Measurements from ENCODE around the gene MGST2. TPM values are rescaled to one million over a fixed set of nuclear protein-coding genes. Genes with fewer than 3 reads are reported as not detected.
"Not testable (repeated sequence)": the region's sequence is repeated elsewhere in the genome, so short reads cannot be mapped to it uniquely, and the experiment has no call there.

The MGST2 gene
- total RNA-seq, 8 experiments from 2014 or later: 4.9 to 44.0 (median 9.1) TPM

DNA sequence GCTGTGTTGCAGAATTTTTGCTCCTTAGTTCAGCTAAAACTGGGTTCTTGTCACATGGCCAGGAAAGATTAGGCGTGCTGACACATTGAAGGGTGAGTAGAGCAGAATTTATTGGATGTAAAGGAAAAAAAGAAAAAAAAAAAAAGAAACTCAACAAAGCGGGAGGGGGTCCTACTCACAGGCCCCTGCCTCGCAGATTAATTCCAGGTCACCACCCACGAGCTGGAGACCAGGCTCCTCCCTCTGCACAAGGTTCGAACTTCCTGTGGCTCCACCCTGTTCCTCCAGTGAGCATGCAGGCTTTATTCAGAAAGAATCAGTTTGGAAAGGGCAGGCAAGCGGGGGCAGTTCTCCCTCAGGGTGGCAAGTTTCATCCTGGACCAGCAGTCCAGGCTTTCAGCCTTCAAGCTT is 17.1 kb downstream of the MGST2 start:
- in situ Hi-C loops (cut with MboI; ENCODE audit: low pct_unique_long_range_greater_than_20kb in 2 of 9, low sequenced_read_pairs in 9 of 9, unreplicated experiment in 9 of 9): no loop called here
- ATAC-seq (replicated peaks in 6 of 8): peak; percentile 29 to 94 (median 84)
- no peak overlapping the region for H3K27ac ChIP-seq
- peaks cover 12 to 13% of the 10 kb centered on the region in 2 donors for H3K4me1 ChIP-seq (replicated peaks in 1 of 2)
- H3K4me3 ChIP-seq: no peak overlapping the region
- WGBS, 10 experiments: 13 to 73% (median 53%) methylated on average over 1 to 5 of the region's 6 CpGs; no CpG with 5 or more reads in 1 of the 10 experiments

GRCh38 chr4:139684351-139684750 is 18.7 kb downstream of the MGST2 start:
- Histone ChIP-seq H3K4me1 (replicated peaks in 1 of 2) (peaks cover 12 to 13% of the 10 kb centered on the region in 2 donors), H3K4me3 (no peak overlapping the region), H3K27ac (no peak overlapping the region)
- 40 to 100% (median 88%) methylated on average over 1 of the region's 1 CpG; no CpG with 5 or more reads in 4 of the 10 experiments for WGBS, 10 experiments
- peak in 1 of 8 experiments; percentile 32 for ATAC-seq (replicated peaks in 6 of 8)
- in situ Hi-C loops (cut with MboI; ENCODE audit: low pct_unique_long_range_greater_than_20kb in 2 of 9, low sequenced_read_pairs in 9 of 9, unreplicated experiment in 9 of 9): no loop called here

- WGBS, 10 experiments: 93 to 100% (median 95%) methylated on average over 1 to 3 of the region's 5 CpGs; no CpG with 5 or more reads in 5 of the 10 experiments
- H3K4me1 ChIP-seq (replicated peaks in 1 of 2): peaks cover 12 to 13% of the 10 kb centered on the region in 2 donors
- no peak overlapping the region for H3K27ac ChIP-seq
- no peak overlapping the region for H3K4me3 ChIP-seq
- in situ Hi-C loops (cut with MboI; ENCODE audit: low pct_unique_long_range_greater_than_20kb in 2 of 9, low sequenced_read_pairs in 9 of 9, unreplicated experiment in 9 of 9): no loop called here
- ATAC-seq (replicated peaks in 6 of 8): no peak
Measured at GRCh38 chr4:139685180-139685579, 19.6 kb downstream of the MGST2 start.

GRCh38 chr4:139686130-139686529 is 20.5 kb downstream of the MGST2 start:
- ATAC-seq (replicated peaks in 6 of 8): no peak
- WGBS, 10 experiments: 50 to 86% (median 67%) methylated on average over 1 of the region's 1 CpG; no CpG with 5 or more reads in 3 of the 10 experiments
- in situ Hi-C loops (cut with MboI; ENCODE audit: low pct_unique_long_range_greater_than_20kb in 2 of 9, low sequenced_read_pairs in 9 of 9, unreplicated experiment in 9 of 9): no loop called here

GRCh38 chr4:139686988-139687387 is 21.4 kb downstream of the MGST2 start:
- no peak overlapping the region for H3K27ac ChIP-seq
- in situ Hi-C loops (cut with MboI; ENCODE audit: low pct_unique_long_range_greater_than_20kb in 2 of 9, low sequenced_read_pairs in 9 of 9, unreplicated experiment in 9 of 9): no loop called here

More at GRCh38 chr4:139686130-139686529, 20.5 kb downstream of the MGST2 start:
- Histone ChIP-seq H3K4me3 (no peak overlapping the region), H3K4me1 (replicated peaks in 1 of 2) (peaks cover 12 to 13% of the 10 kb centered on the region in 2 donors), H3K27ac (no peak overlapping the region)

GRCh38 chr4:139689093-139689722 is 23.6 kb downstream of the MGST2 start:
- Histone ChIP-seq H3K4me1 (replicated peaks in 1 of 2) (no peaks in the 10 kb centered on the region), H3K4me3 (no peak overlapping the region), H3K27ac (no peak overlapping the region)
- WGBS, 10 experiments: 55 to 100% (median 72%) methylated on average over 2 to 5 of the region's 6 CpGs; no CpG with 5 or more reads in 3 of the 10 experiments
- ATAC-seq (replicated peaks in 6 of 8): peak in 2 of 8 experiments; percentile 24 to 27
- in situ Hi-C loops (cut with MboI; ENCODE audit: low pct_unique_long_range_greater_than_20kb in 2 of 9, low sequenced_read_pairs in 9 of 9, unreplicated experiment in 9 of 9): no loop called here

More at GRCh38 chr4:139686988-139687387, 21.4 kb downstream of the MGST2 start:
- ATAC-seq (replicated peaks in 6 of 8): no peak
- WGBS, 10 experiments: 92 to 100% (median 100%) methylated on average over 1 to 3 of the region's 3 CpGs; no CpG with 5 or more reads in 3 of the 10 experiments
- no peak overlapping the region for H3K4me3 ChIP-seq
- H3K4me1 ChIP-seq (replicated peaks in 1 of 2): peaks cover 12 to 13% of the 10 kb centered on the region in 2 donors

DNA sequence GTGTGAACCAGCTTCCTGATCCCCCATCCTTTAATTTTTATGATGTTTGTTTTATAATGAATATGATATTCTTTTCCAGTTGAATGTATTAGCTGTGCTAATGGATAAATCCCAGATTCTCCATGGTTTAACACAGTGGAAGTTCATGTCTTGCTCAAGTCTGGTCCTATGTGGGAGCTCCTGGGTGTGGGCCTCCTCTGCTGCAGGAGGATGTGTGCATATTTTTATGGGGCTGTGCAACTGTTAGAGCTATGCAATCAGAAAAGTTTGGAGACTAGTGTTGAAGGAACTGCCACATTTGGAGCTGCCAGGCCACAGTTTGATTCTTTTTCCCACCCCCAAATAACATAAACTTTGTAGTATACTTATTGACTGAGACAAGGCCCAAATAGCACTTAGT is 24.8 kb downstream of the MGST2 start:
- Histone ChIP-seq H3K4me3 (no peak overlapping the region), H3K27ac (no peak overlapping the region)
- ATAC-seq (replicated peaks in 6 of 8): peak in 3 of 8 experiments; percentile 49 to 93 (median 83)

GRCh38 chr4:139692309-139693012 is 26.8 kb downstream of the MGST2 start:
- no peak overlapping the region for H3K27ac ChIP-seq
- in situ Hi-C loops (cut with MboI; ENCODE audit: low pct_unique_long_range_greater_than_20kb in 2 of 9, low sequenced_read_pairs in 9 of 9, unreplicated experiment in 9 of 9): no loop called here
- H3K4me1 ChIP-seq (replicated peaks in 1 of 2): no peaks in the 10 kb centered on the region
- peak in 3 of 8 experiments; percentile 44 to 54 (median 50) for ATAC-seq (replicated peaks in 6 of 8)
- WGBS, 10 experiments: 10 to 94% (median 80%) methylated on average over 2 to 4 of the region's 4 CpGs; no CpG with 5 or more reads in 4 of the 10 experiments
- H3K4me3 ChIP-seq: no peak overlapping the region

More for the DNA sequence above, 24.8 kb downstream of the MGST2 start:
- H3K4me1 ChIP-seq (replicated peaks in 1 of 2): no peaks in the 10 kb centered on the region
- in situ Hi-C loops (cut with MboI; ENCODE audit: low pct_unique_long_range_greater_than_20kb in 2 of 9, low sequenced_read_pairs in 9 of 9, unreplicated experiment in 9 of 9): no loop called here

DNA sequence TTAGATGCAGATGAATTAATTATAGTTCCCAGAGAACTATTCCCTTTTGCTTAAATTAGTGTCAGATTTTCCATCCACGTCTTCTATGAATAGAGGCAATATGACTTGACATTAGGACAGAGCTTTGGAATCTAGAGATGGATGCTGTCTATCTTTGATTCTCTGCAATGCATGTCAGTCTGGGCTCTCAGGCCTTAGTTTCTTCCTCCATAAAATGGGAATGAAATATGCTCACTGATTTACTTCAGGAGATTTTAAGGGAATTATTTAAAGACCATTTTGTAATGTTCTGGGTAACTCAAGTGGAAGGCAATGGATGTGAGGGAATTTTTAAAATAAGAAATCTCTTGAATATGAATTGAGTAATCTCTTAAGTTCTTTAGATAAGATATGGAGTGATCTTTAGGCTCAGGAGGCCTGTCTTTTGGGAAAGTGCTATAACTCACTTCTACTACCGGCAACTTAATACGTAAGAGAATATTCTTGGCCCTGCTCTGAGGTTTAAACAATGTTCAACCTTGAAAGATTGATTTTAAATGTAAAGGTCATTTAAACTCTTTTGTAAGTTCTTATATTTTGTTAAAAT is 29.0 kb downstream of the MGST2 start:
- WGBS, 10 experiments: 14 to 100% (median 89%) methylated on average over 1 to 3 of the region's 3 CpGs
- Histone ChIP-seq H3K27ac (no peak overlapping the region), H3K4me1 (replicated peaks in 1 of 2) (no peaks in the 10 kb centered on the region), H3K4me3 (no peak overlapping the region)
- ATAC-seq (replicated peaks in 6 of 8): no peak
- in situ Hi-C loops (cut with MboI; ENCODE audit: low pct_unique_long_range_greater_than_20kb in 2 of 9, low sequenced_read_pairs in 9 of 9, unreplicated experiment in 9 of 9): no loop called here

- 60 to 100% (median 85%) methylated on average over 1 to 5 of the region's 5 CpGs; no CpG with 5 or more reads in 3 of the 10 experiments for WGBS, 10 experiments
- no peaks in the 10 kb centered on the region for H3K4me1 ChIP-seq (replicated peaks in 1 of 2)
- in situ Hi-C loops (cut with MboI; ENCODE audit: low pct_unique_long_range_greater_than_20kb in 2 of 9, low sequenced_read_pairs in 9 of 9, unreplicated experiment in 9 of 9): no loop called here
- no peak overlapping the region for H3K27ac ChIP-seq
- H3K4me3 ChIP-seq: no peak overlapping the region
- no peak for ATAC-seq (replicated peaks in 6 of 8)
Measured at GRCh38 chr4:139696491-139696890, 30.9 kb downstream of the MGST2 start.

GRCh38 chr4:139698167-139698925 is 32.7 kb downstream of the MGST2 start:
- ATAC-seq (replicated peaks in 6 of 8); in situ Hi-C loops (cut with MboI; ENCODE audit: low pct_unique_long_range_greater_than_20kb in 2 of 9, low sequenced_read_pairs in 9 of 9, unreplicated experiment in 9 of 9); H3K4me1 ChIP-seq (replicated peaks in 1 of 2); H3K4me3 ChIP-seq; H3K27ac ChIP-seq: not testable (repeated sequence)
- 97 to 100% (median 100%) methylated on average over 1 to 7 of the region's 25 CpGs; no CpG with 5 or more reads in 3 of the 10 experiments for WGBS, 10 experiments

- in situ Hi-C loops (cut with MboI; ENCODE audit: low pct_unique_long_range_greater_than_20kb in 2 of 9, low sequenced_read_pairs in 9 of 9, unreplicated experiment in 9 of 9): no loop called here
Measured at GRCh38 chr4:139700568-139700967, 34.9 kb downstream of the MGST2 start.

More at GRCh38 chr4:139700568-139700967, 34.9 kb downstream of the MGST2 start:
- no peak overlapping the region for H3K4me3 ChIP-seq
- no peak overlapping the region for H3K27ac ChIP-seq
- no peaks in the 10 kb centered on the region for H3K4me1 ChIP-seq (replicated peaks in 1 of 2)
- peak in 1 of 8 experiments; percentile 53 for ATAC-seq (replicated peaks in 6 of 8)
- WGBS, 10 experiments: 71 to 100% (median 82%) methylated on average over 1 to 5 of the region's 5 CpGs; no CpG with 5 or more reads in 1 of the 10 experiments

Data from motor neuron (in vitro differentiated cells).